Mesenchymal stem cell (in vitro differentiated cells and primary cell): ENCODE results near the gene CDKN2A.

Experiments
- DNase-seq: peaks from one replicate; pipeline ENCODE4 v3.0.0-alpha.2; 2013
- H2AFZ ChIP-seq: one replicate; pipeline ENCODE4 v1.6.1; 2013; ENCODE audit warnings: low read depth, mild to moderate bottlenecking, control low read depth, inconsistent platforms, low read length, moderate library complexity
- H2AK5ac ChIP-seq: 2 replicates; pipeline ENCODE4 v1.6.1; 2013; ENCODE audit warnings: low read length, moderate library complexity, mild to moderate bottlenecking, inconsistent platforms; ENCODE audit not compliant: severe bottlenecking
- H2BK120ac ChIP-seq: one replicate; pipeline ENCODE4 v1.6.1; 2013; ENCODE audit warnings: low read depth, mild to moderate bottlenecking, inconsistent platforms, low read length, moderate library complexity
- H2BK12ac ChIP-seq, 2 experiments: one replicate each; pipeline ENCODE4 v1.6.1; 2013; ENCODE audit warnings: inconsistent platforms in 2 of 2, low read length in 2 of 2, mild to moderate bottlenecking in 2 of 2, moderate library complexity in 2 of 2, control low read depth in 1 of 2
- H2BK15ac ChIP-seq: one replicate; pipeline ENCODE4 v1.6.1; 2013; ENCODE audit warnings: mild to moderate bottlenecking, low read depth, inconsistent platforms; ENCODE audit not compliant: poor library complexity, severe bottlenecking
- H2BK5ac ChIP-seq: 2 replicates; pipeline ENCODE4 v1.6.1; 2013; ENCODE audit warnings: low read depth, mild to moderate bottlenecking, low read length, control low read depth, inconsistent platforms; ENCODE audit not compliant: poor library complexity, severe bottlenecking
- H3K14ac ChIP-seq, 2 experiments: one replicate each; pipeline ENCODE4 v1.6.1; 2013; ENCODE audit warnings: inconsistent platforms in 2 of 2, low read length in 2 of 2, control low read depth in 1 of 2, mild to moderate bottlenecking in 1 of 2, moderate library complexity in 1 of 2
- H3K18ac ChIP-seq, 2 experiments: one replicate each; pipeline ENCODE4 v1.6.1; 2013; ENCODE audit warnings: inconsistent platforms in 2 of 2, low read length in 2 of 2, control low read depth in 1 of 2, low read depth in 1 of 2, mild to moderate bottlenecking in 1 of 2
- H3K23ac ChIP-seq, 2 experiments: one replicate each; pipeline ENCODE4 v1.6.1; 2013; ENCODE audit warnings: inconsistent platforms in 2 of 2, low read length in 2 of 2, mild to moderate bottlenecking in 2 of 2, moderate library complexity in 2 of 2, control low read depth in 1 of 2
- H3K27ac ChIP-seq: 2 replicates; pipeline ENCODE4 v1.5.1; 2013; ENCODE audit warnings: mild to moderate bottlenecking, moderate library complexity, low read length, control low read depth, inconsistent platforms; ENCODE audit not compliant: poor library complexity, severe bottlenecking
- H3K27me3 ChIP-seq, 2 experiments: 2 replicates each; pipeline versions ENCODE4 v1.6.1 to v1.7.0; 2013; ENCODE audit warnings: low read length in 2 of 2, mild to moderate bottlenecking in 2 of 2, moderate library complexity in 2 of 2, control low read depth in 1 of 2, inconsistent platforms in 1 of 2; ENCODE audit not compliant: control insufficient read depth in 1 of 2, insufficient read depth in 1 of 2
- H3K36me3 ChIP-seq, 2 experiments: 2 replicates each; pipeline versions ENCODE4 v1.6.1 to v1.7.0; 2013; ENCODE audit warnings: low read length in 2 of 2, control low read depth in 1 of 2, inconsistent platforms in 1 of 2, low read depth in 1 of 2, mild to moderate bottlenecking in 1 of 2; ENCODE audit not compliant: insufficient read depth in 2 of 2, control insufficient read depth in 1 of 2
- H3K4ac ChIP-seq, 2 experiments: one replicate each; pipeline ENCODE4 v1.6.1; 2013; ENCODE audit warnings: inconsistent platforms in 2 of 2, low read length in 2 of 2, mild to moderate bottlenecking in 2 of 2, moderate library complexity in 2 of 2, control low read depth in 1 of 2, low read depth in 1 of 2
- H3K4me1 ChIP-seq: 2 replicates; pipeline ENCODE4 v1.6.1; 2013; ENCODE audit warnings: low read depth, low read length, control low read depth; ENCODE audit not compliant: control insufficient read depth, insufficient read depth
- H3K4me2 ChIP-seq: 2 replicates; pipeline ENCODE4 v1.6.1; 2013; ENCODE audit warnings: low read length, mild to moderate bottlenecking, inconsistent platforms; ENCODE audit not compliant: poor library complexity, severe bottlenecking
- H3K4me3 ChIP-seq, 2 experiments: 2 replicates each; pipeline versions ENCODE4 v1.5.1 to v1.7.0; 2013; ENCODE audit warnings: low read length in 2 of 2, mild to moderate bottlenecking in 2 of 2, control low read depth in 1 of 2, low read depth in 1 of 2; ENCODE audit not compliant: insufficient read depth in 1 of 2
- H3K79me1 ChIP-seq: replicated peaks from 2 replicates; pipeline ENCODE4 v1.6.1; 2013; ENCODE audit warnings: mild to moderate bottlenecking, control low read depth, low read length, inconsistent platforms; ENCODE audit not compliant: poor library complexity, severe bottlenecking
- H3K9ac ChIP-seq: 2 replicates; pipeline ENCODE4 v1.7.0; 2013; ENCODE audit warnings: mild to moderate bottlenecking, low read length, moderate library complexity
- H3K9me3 ChIP-seq: 2 replicates; pipeline ENCODE4 v1.7.0; 2013; ENCODE audit warnings: mild to moderate bottlenecking, low read length; ENCODE audit not compliant: control insufficient read depth
- H4K8ac ChIP-seq: one replicate; pipeline ENCODE4 v1.6.1; 2013; ENCODE audit warnings: inconsistent platforms, mild to moderate bottlenecking, low read length, moderate library complexity
- H4K91ac ChIP-seq: one replicate; pipeline ENCODE4 v1.6.1; 2013; ENCODE audit warnings: mild to moderate bottlenecking, low read length, inconsistent platforms
- WGBS: methylation state at CpG from one replicate; pipeline ENCODE4 v1.1.7; 2013; ENCODE audit warnings: mixed read lengths; 5-methylcytosine and 5-hydroxymethylcytosine counted together

CDKN2A gene

GRCh38 chr9:22040760-22041159 is 46.6 kb upstream of the CDKN2A start:
- H3K9ac ChIP-seq = peak overlapping the region; percentile 53
- no peak overlapping the region for H2AK5ac ChIP-seq
- H2BK15ac ChIP-seq = no peak overlapping the region
- no peak overlapping the region for H3K4ac ChIP-seq
- H2BK120ac ChIP-seq = no peak overlapping the region
- no peak overlapping the region for H3K23ac ChIP-seq
- no peaks in the 10 kb centered on the region for H3K4me1 ChIP-seq
- H3K9me3 ChIP-seq = no peaks in the 10 kb centered on the region
- WGBS = 33% methylated on average over 1 of the region's 1 CpG
- no peaks in the 10 kb centered on the region for H3K79me1 ChIP-seq
- no peak overlapping the region for H4K8ac ChIP-seq
- H2BK12ac ChIP-seq = no peak overlapping the region
- H3K18ac ChIP-seq = no peak overlapping the region
- H4K91ac ChIP-seq = no peak overlapping the region
- H3K36me3 ChIP-seq = no peaks in the 10 kb centered on the region
- H2BK5ac ChIP-seq = no peak overlapping the region
- H3K27me3 ChIP-seq = no peaks in the 10 kb centered on the region
- no peak overlapping the region for H2AFZ ChIP-seq
- no peak overlapping the region for H3K4me2 ChIP-seq
- H3K4me3 ChIP-seq = no peak overlapping the region
- no peak overlapping the region for H3K27ac ChIP-seq
- no peak overlapping the region for H3K14ac ChIP-seq
- peak; percentile 70 for DNase-seq

- H3K9me3 ChIP-seq = no peaks in the 10 kb centered on the region
- 80% methylated on average over 2 of the region's 3 CpGs for WGBS
- H3K14ac ChIP-seq = no peak overlapping the region
Measured at GRCh38 chr9:22039258-22039657, 45.1 kb upstream of the CDKN2A start.

GRCh38 chr9:22037954-22038690 is 43.9 kb upstream of the CDKN2A start:
- Histone ChIP-seq H3K9me3 (no peaks in the 10 kb centered on the region), H3K27ac (no peak overlapping the region), H2BK12ac (no peak overlapping the region), H4K8ac (no peak overlapping the region), H2BK15ac (no peak overlapping the region), H3K14ac (no peak overlapping the region), H3K4me2 (no peak overlapping the region), H3K4me3 (no peak overlapping the region), H2AK5ac (no peak overlapping the region), H2AFZ (no peak overlapping the region), H3K36me3 (peaks cover 0 to 7% of the 10 kb centered on the region in 2 experiments), H3K27me3 (no peaks in the 10 kb centered on the region), H3K79me1 (no peaks in the 10 kb centered on the region), H4K91ac (no peak overlapping the region), H3K4ac (no peak overlapping the region), H2BK120ac (no peak overlapping the region), H3K4me1 (no peaks in the 10 kb centered on the region), H3K23ac (no peak overlapping the region), H2BK5ac (no peak overlapping the region), H3K18ac (no peak overlapping the region), H3K9ac (peak overlapping the region; percentile 55)
- 10% methylated on average over 2 of the region's 2 CpGs for WGBS
- peak; percentile 65 for DNase-seq

More at GRCh38 chr9:22039258-22039657, 45.1 kb upstream of the CDKN2A start:
- Histone ChIP-seq H3K27ac (no peak overlapping the region), H3K23ac (no peak overlapping the region), H3K4me3 (no peak overlapping the region), H2AFZ (no peak overlapping the region), H2BK5ac (no peak overlapping the region), H3K4me1 (no peaks in the 10 kb centered on the region), H4K8ac (no peak overlapping the region), H4K91ac (no peak overlapping the region), H3K4ac (no peak overlapping the region), H2BK12ac (no peak overlapping the region), H3K18ac (no peak overlapping the region), H2BK15ac (no peak overlapping the region), H3K27me3 (no peaks in the 10 kb centered on the region), H3K36me3 (no peaks in the 10 kb centered on the region), H2AK5ac (no peak overlapping the region), H3K4me2 (no peak overlapping the region), H2BK120ac (no peak overlapping the region), H3K79me1 (no peaks in the 10 kb centered on the region), H3K9ac (peak overlapping the region; percentile 55)
- DNase-seq = peak; percentile 61

GRCh38 chr9:22036866-22037626 is 42.9 kb upstream of the CDKN2A start:
- H3K4me3 ChIP-seq = no peak overlapping the region
- H2AK5ac ChIP-seq = no peak overlapping the region
- 83% methylated on average over 3 of the region's 4 CpGs for WGBS
- no peak overlapping the region for H2AFZ ChIP-seq
- DNase-seq = peak; percentile 45
- no peak overlapping the region for H3K4me2 ChIP-seq
- no peak overlapping the region for H3K23ac ChIP-seq
- no peak overlapping the region for H2BK5ac ChIP-seq
- no peaks in the 10 kb centered on the region for H3K9me3 ChIP-seq
- no peak overlapping the region for H3K14ac ChIP-seq
- no peaks in the 10 kb centered on the region for H3K4me1 ChIP-seq
- H4K8ac ChIP-seq = no peak overlapping the region
- peaks cover 0 to 10% of the 10 kb centered on the region in 2 experiments for H3K36me3 ChIP-seq
- peak overlapping the region; percentile 25 for H3K9ac ChIP-seq
- H3K79me1 ChIP-seq = no peaks in the 10 kb centered on the region
- no peak overlapping the region for H2BK15ac ChIP-seq
- no peaks in the 10 kb centered on the region for H3K27me3 ChIP-seq
- H3K4ac ChIP-seq = no peak overlapping the region
- H2BK12ac ChIP-seq = peak overlapping the region in 1 of 2 experiments; percentile 59
- H3K18ac ChIP-seq = no peak overlapping the region
- H2BK120ac ChIP-seq = no peak overlapping the region
- H3K27ac ChIP-seq = no peak overlapping the region
- H4K91ac ChIP-seq = no peak overlapping the region
